Neural cell (in vitro differentiated cells): ENCODE measurements around the gene NOL3. TPM values are rescaled to one million over a fixed set of nuclear protein-coding genes. Genes with fewer than 3 reads are reported as not detected.

Experiments
- H2AFZ ChIP-seq: fragments of 200-600, 300-800 bp; sonication (generic), shearing (Covaris generic); 2 replicates; pipeline ENCODE4 v1.6.0; 2014; ENCODE audit warnings: low read depth, mild to moderate bottlenecking, antibody characterized with exemption, low read length, moderate library complexity
- H3F3A ChIP-seq: fragments of 200-600 bp; shearing (Covaris generic); 2 replicates; pipeline ENCODE4 v1.6.1; 2016; ENCODE audit warnings: mild to moderate bottlenecking, moderate library complexity, mixed read lengths, antibody characterized with exemption, low read length; ENCODE audit not compliant: insufficient read depth, poor library complexity, severe bottlenecking
- H3K27ac ChIP-seq: fragments of 200-600, 300-800 bp; sonication (generic), shearing (Covaris generic); 2 replicates; pipeline ENCODE4 v1.5.1; 2014; ENCODE audit warnings: mild to moderate bottlenecking, low read length, moderate library complexity
- H3K27me3 ChIP-seq: fragments of 300-800, 200-600 bp; sonication (generic), shearing (Covaris generic); 2 replicates; pipeline ENCODE4 v1.6.0; 2014; ENCODE audit warnings: mild to moderate bottlenecking, low read depth, low read length, moderate library complexity; ENCODE audit not compliant: insufficient read depth
- H3K36me3 ChIP-seq: fragments of 300-800, 200-600 bp; sonication (generic), shearing (Covaris generic); 2 replicates; pipeline ENCODE4 v1.5.1; 2014; ENCODE audit warnings: mild to moderate bottlenecking, antibody characterized with exemption, low read length, moderate library complexity; ENCODE audit not compliant: insufficient read depth
- H3K4me2 ChIP-seq: fragments of 300-800, 200-600 bp; sonication (generic), shearing (Covaris generic); 2 replicates; pipeline ENCODE4 v1.6.0; 2014; ENCODE audit warnings: mild to moderate bottlenecking, low read length
- H3K4me3 ChIP-seq: fragments of 300-800, 200-600 bp; sonication (generic), shearing (Covaris generic); 2 replicates; pipeline ENCODE4 v1.5.1; 2014; ENCODE audit warnings: mild to moderate bottlenecking, low read length, moderate library complexity
- H3K79me2 ChIP-seq: fragments of 200-600 bp; shearing (Covaris generic); replicated peaks from 2 replicates; pipeline ENCODE4 v1.6.0; 2014; ENCODE audit warnings: mild to moderate bottlenecking, low read length, moderate library complexity; ENCODE audit not compliant: insufficient read depth
- H3K9ac ChIP-seq: fragments of 300-800, 200-600 bp; sonication (generic), shearing (Covaris generic); 2 replicates; pipeline ENCODE4 v1.6.1; 2016; ENCODE audit warnings: mild to moderate bottlenecking, low read length, mixed read lengths
- H3K9me2 ChIP-seq: fragments of 200-600 bp; shearing (Covaris generic); 2 replicates; pipeline ENCODE4 v1.6.1; 2016; ENCODE audit warnings: mild to moderate bottlenecking, low read length, mixed read lengths; ENCODE audit not compliant: insufficient read depth
- H3K9me3 ChIP-seq: fragments of 200-600, 300-800 bp; sonication (generic), shearing (Covaris generic); 2 replicates; pipeline ENCODE4 v1.6.1; 2016; ENCODE audit warnings: mild to moderate bottlenecking, mixed run types, low read length, moderate library complexity, mixed read lengths
- H4K20me1 ChIP-seq: fragments of 200-600 bp; shearing (Covaris generic); 2 replicates; pipeline ENCODE4 v1.6.1; 2016; ENCODE audit warnings: mild to moderate bottlenecking, mixed run types; ENCODE audit not compliant: insufficient read depth
- CTCF ChIP-seq: fragments of 450-650 bp; IDR thresholded peaks from 2 replicates; pipeline ENCODE4 v1.5.1; 2014; ENCODE audit warnings: antibody characterized with exemption, mild to moderate bottlenecking, moderate library complexity; ENCODE audit not compliant: poor library complexity, severe bottlenecking
- EP300 ChIP-seq: fragments of 450-650 bp; conservative IDR thresholded peaks from 2 replicates; pipeline ENCODE4 v1.6.1; 2014; ENCODE audit warnings: antibody characterized with exemption, mild to moderate bottlenecking, moderate library complexity; ENCODE audit not compliant: poor library complexity, severe bottlenecking
- EZH2 ChIP-seq: fragments of 200-600, 300-800 bp; shearing (Covaris generic), sonication (generic); IDR thresholded peaks from 2 replicates; pipeline ENCODE4 v1.6.1; 2014; ENCODE audit warnings: antibody characterized with exemption, low read length, borderline replicate concordance, mild to moderate bottlenecking; ENCODE audit not compliant: insufficient read depth, poor library complexity, severe bottlenecking
- MXI1 ChIP-seq: fragments of 450-650 bp; conservative IDR thresholded peaks from 2 replicates; pipeline ENCODE4 v1.6.1; 2014; ENCODE audit warnings: antibody characterized with exemption, mild to moderate bottlenecking; ENCODE audit not compliant: poor library complexity, severe bottlenecking
- POLR2AphosphoS5 ChIP-seq: IDR thresholded peaks from 2 replicates; pipeline ENCODE4 v1.6.1; 2012
- RAD21 ChIP-seq: fragments of 450-650 bp; conservative IDR thresholded peaks from 2 replicates; pipeline ENCODE4 v1.6.1; 2014; ENCODE audit warnings: antibody characterized with exemption, mild to moderate bottlenecking, moderate library complexity
- REST ChIP-seq: IDR thresholded peaks from 2 replicates; pipeline ENCODE4 v1.6.1; 2012; ENCODE audit warnings: borderline replicate concordance
- SMC3 ChIP-seq: fragments of 450-650 bp; conservative IDR thresholded peaks from 2 replicates; pipeline ENCODE4 v1.6.1; 2014; ENCODE audit warnings: antibody characterized with exemption, mild to moderate bottlenecking, moderate library complexity; ENCODE audit not compliant: poor library complexity
- TAF1 ChIP-seq: IDR thresholded peaks from 2 replicates; pipeline ENCODE4 v1.6.1; 2012; ENCODE audit warnings: low read depth
- polyA plus RNA-seq: library from polyadenylated mRNA; depleted of rRNA; stranded (reverse); fragments of >200 nt; gene quantifications from 2 replicates; pipeline ENCODE4 v1.2.3, GENCODE V29; 2014

NOL3 gene
- polyA plus RNA-seq, 1 donor from 2014 or later: 8.4 TPM

- Histone ChIP-seq H3K9me2 (no peaks in the 10 kb centered on the region), H3K27me3 (no peaks in the 10 kb centered on the region), H3K27ac (no peak overlapping the region), H3K9me3 (no peaks in the 10 kb centered on the region), H2AFZ (no peak overlapping the region), H3F3A (no peaks in the 10 kb centered on the region), H3K4me3 (peak overlapping the region; percentile 100), H3K79me2 (peaks cover 15% of the 10 kb centered on the region), H4K20me1 (no peaks in the 10 kb centered on the region), H3K9ac (no peak overlapping the region), H3K4me2 (no peak overlapping the region), H3K36me3 (no peaks in the 10 kb centered on the region)
- TF ChIP-seq POLR2AphosphoS5: no peak
- TF ChIP-seq EZH2: no peak
- no peak for TF ChIP-seq MXI1
- TF ChIP-seq RAD21: no peak
- no peak for TF ChIP-seq REST
- TF ChIP-seq TAF1: no peak
- no peak for TF ChIP-seq EP300
- TF ChIP-seq CTCF: no peak
- no peak for TF ChIP-seq SMC3
Observed at GRCh38 chr16:67191411-67191994, 21.2 kb downstream of the NOL3 start.

- TF ChIP-seq TAF1 (peak; percentile 58), SMC3 (peak; percentile 33), RAD21 (no peak), EZH2 (no peak), REST (no peak), POLR2AphosphoS5 (peak; percentile 81), EP300 (peak; percentile 50), CTCF (no peak), MXI1 (peak; percentile 92)
- Histone ChIP-seq H3K27me3 (no peaks in the 10 kb centered on the region), H3K9me2 (no peaks in the 10 kb centered on the region), H3K79me2 (peaks cover 15% of the 10 kb centered on the region), H3F3A (no peaks in the 10 kb centered on the region), H3K9ac (peak within 1 kb of the TSS; percentile 89), H3K4me3 (peak within 1 kb of the TSS; percentile 100), H2AFZ (peak within 1 kb of the TSS; percentile 52), H3K9me3 (no peaks in the 10 kb centered on the region), H3K36me3 (no peaks in the 10 kb centered on the region), H3K4me2 (peak within 1 kb of the TSS; percentile 86), H4K20me1 (no peaks in the 10 kb centered on the region), H3K27ac (peak within 1 kb of the TSS; percentile 48)
Observed at GRCh38 chr16:67191995-67192681, 21.8 kb downstream of the NOL3 start, which contains the start of gene E2F4. Gene E2F4, plus strand, starts transcription at chr16:67192155. Its CDS starts 73 bp downstream, at chr16:67192228.
